SK-N-SH treated with all-trans-retinoic acid at 6 μM for 48 hours (cell line): Measurements from ENCODE around the gene SERGEF.

Source experiments
- ATAC-seq: fragments of 200-7000 bp; cut with Tn5 transposase; 3 replicates; pipeline ENCODE4 v1.9.1; 2020; ENCODE audit warnings: mild to moderate bottlenecking, moderate library complexity
- ARNTL ChIP-seq: fragments of 450-650 bp; formaldehyde crosslinking; IDR thresholded peaks from 2 replicates; pipeline ENCODE4 v1.5.0; 2020; ENCODE audit warnings: low read depth, mild to moderate bottlenecking, moderate library complexity, borderline replicate concordance
- BACH2 ChIP-seq: fragments of 250-450 bp; sonication (Bioruptor Pico); IDR thresholded peaks from 2 replicates; pipeline ENCODE4 v1.9.0; 2021; ENCODE audit warnings: mild to moderate bottlenecking, borderline replicate concordance
- CSDC2 ChIP-seq: fragments of 250-450 bp; sonication (Bioruptor Pico); IDR thresholded peaks from 2 replicates; pipeline ENCODE4 v1.5.0; 2020; ENCODE audit warnings: mild to moderate bottlenecking, moderate library complexity
- ESRRG ChIP-seq: fragments of 250-450 bp; sonication (Bioruptor Pico); IDR thresholded peaks from 2 replicates; pipeline ENCODE4 v1.6.1; 2021; ENCODE audit warnings: mild to moderate bottlenecking
- GLIS3 ChIP-seq: fragments of 250-450 bp; sonication (Bioruptor Pico); IDR thresholded peaks from 2 replicates; pipeline ENCODE4 v1.5.0; 2020; ENCODE audit warnings: mild to moderate bottlenecking, moderate library complexity
- ISL1 ChIP-seq: fragments of 250-450 bp; sonication (Bioruptor Pico); IDR thresholded peaks from 2 replicates; pipeline ENCODE4 v2.1.2; 2022; ENCODE audit warnings: mild to moderate bottlenecking, moderate library complexity
- OSR1 ChIP-seq: fragments of 250-450 bp; sonication (Bioruptor Pico); IDR thresholded peaks from 2 replicates; pipeline ENCODE4 v1.8.0; 2022; ENCODE audit warnings: moderate library complexity, mild to moderate bottlenecking, inconsistent platforms
- PPARA ChIP-seq: fragments of 250-450 bp; sonication (Bioruptor Pico); IDR thresholded peaks from 2 replicates; pipeline ENCODE4 v1.5.0; 2020; ENCODE audit warnings: mild to moderate bottlenecking, borderline replicate concordance
- RARB ChIP-seq: fragments of 250-450 bp; sonication (Bioruptor Pico); IDR thresholded peaks from 2 replicates; pipeline ENCODE4 v1.8.0; 2021; ENCODE audit warnings: mild to moderate bottlenecking, moderate library complexity
- SNAI2 ChIP-seq: fragments of 250-450 bp; sonication (Bioruptor Pico); IDR thresholded peaks from 2 replicates; pipeline ENCODE4 v1.5.0; 2020; ENCODE audit warnings: mild to moderate bottlenecking, moderate library complexity
- TCF4 ChIP-seq: fragments of 250-450 bp; sonication (Bioruptor Pico); IDR thresholded peaks from 2 replicates; pipeline ENCODE4 v1.8.0; 2021; ENCODE audit warnings: mild to moderate bottlenecking, moderate library complexity, borderline replicate concordance
- ZFP3 ChIP-seq: fragments of 250-450 bp; sonication (Bioruptor Pico); IDR thresholded peaks from 2 replicates; pipeline ENCODE4 v1.5.0; 2020; ENCODE audit warnings: mild to moderate bottlenecking, moderate library complexity
- ZFP30 ChIP-seq: fragments of 450-650 bp; formaldehyde crosslinking; IDR thresholded peaks from 2 replicates; pipeline ENCODE4 v1.5.0; 2022; ENCODE audit warnings: mild to moderate bottlenecking, moderate library complexity
- ZNF565 ChIP-seq: fragments of 450-650 bp; formaldehyde crosslinking; conservative IDR thresholded peaks from 2 replicates; pipeline ENCODE4 v1.5.0; 2020; ENCODE audit warnings: low read depth, mild to moderate bottlenecking, moderate library complexity
- ZNF70 ChIP-seq: fragments of 450-650 bp; formaldehyde crosslinking; IDR thresholded peaks from 2 replicates; pipeline ENCODE4 v1.5.0; 2020; ENCODE audit warnings: mild to moderate bottlenecking, moderate library complexity
- ZNF8 ChIP-seq: fragments of 450-650 bp; formaldehyde crosslinking; IDR thresholded peaks from 2 replicates; pipeline ENCODE4 v1.5.0; 2020; ENCODE audit warnings: mild to moderate bottlenecking, moderate library complexity
- TF ChIP-seq, protein P1 (sequence below): fragments of 250-450 bp; sonication (Bioruptor Pico); IDR thresholded peaks from 2 replicates; pipeline ENCODE4 v1.5.1; 2020; ENCODE audit warnings: low read depth, mild to moderate bottlenecking, moderate library complexity
- TF ChIP-seq, protein P2 (sequence below): fragments of 250-450 bp; sonication (Bioruptor Pico); IDR thresholded peaks from 2 replicates; pipeline ENCODE4 v1.8.0; 2020; ENCODE audit warnings: mild to moderate bottlenecking, moderate library complexity, borderline replicate concordance
- TF ChIP-seq, protein P3 (sequence below): fragments of 250-450 bp; sonication (Bioruptor Pico); IDR thresholded peaks from 2 replicates; pipeline ENCODE4 v1.8.0; 2021; ENCODE audit warnings: low read depth, mild to moderate bottlenecking, moderate library complexity, borderline replicate concordance
- TF ChIP-seq, protein P4 (sequence below): fragments of 250-450 bp; sonication (Bioruptor Pico); IDR thresholded peaks from 2 replicates; pipeline ENCODE4 v1.5.0; 2020; ENCODE audit warnings: mild to moderate bottlenecking, moderate library complexity

SERGEF gene

DNA sequence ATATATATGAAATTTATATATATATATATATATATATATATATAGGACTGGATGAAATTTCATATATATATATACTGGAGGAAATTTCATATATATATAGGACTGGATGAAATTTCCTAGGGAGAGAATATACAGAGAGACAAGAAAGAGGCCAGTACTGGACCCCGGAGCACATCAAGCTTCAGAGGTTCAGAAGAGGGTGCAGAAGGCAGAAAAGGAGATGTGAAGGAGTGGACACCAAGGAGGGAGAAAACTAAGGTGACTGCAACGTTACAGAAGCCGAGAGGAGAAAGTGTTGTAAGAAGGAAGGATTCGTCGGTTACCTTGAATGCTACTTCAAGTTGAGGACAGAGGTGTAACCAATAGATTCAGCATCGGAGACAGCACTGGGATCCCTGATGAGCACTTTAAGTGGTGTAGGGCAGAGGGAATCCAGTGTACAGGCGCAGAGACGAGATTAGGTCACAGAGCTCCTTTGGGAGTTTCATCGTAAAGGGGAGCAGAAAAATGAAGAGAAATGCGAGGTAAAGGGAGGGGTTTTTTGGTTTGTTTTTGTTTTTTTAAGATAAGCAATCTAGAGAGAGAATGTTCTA, 41.8 kb upstream of the SERGEF start (continued):
- no peak for TF ChIP-seq ARNTL (CRISPR knock-in tag)
- TF ChIP-seq, protein P1, sequence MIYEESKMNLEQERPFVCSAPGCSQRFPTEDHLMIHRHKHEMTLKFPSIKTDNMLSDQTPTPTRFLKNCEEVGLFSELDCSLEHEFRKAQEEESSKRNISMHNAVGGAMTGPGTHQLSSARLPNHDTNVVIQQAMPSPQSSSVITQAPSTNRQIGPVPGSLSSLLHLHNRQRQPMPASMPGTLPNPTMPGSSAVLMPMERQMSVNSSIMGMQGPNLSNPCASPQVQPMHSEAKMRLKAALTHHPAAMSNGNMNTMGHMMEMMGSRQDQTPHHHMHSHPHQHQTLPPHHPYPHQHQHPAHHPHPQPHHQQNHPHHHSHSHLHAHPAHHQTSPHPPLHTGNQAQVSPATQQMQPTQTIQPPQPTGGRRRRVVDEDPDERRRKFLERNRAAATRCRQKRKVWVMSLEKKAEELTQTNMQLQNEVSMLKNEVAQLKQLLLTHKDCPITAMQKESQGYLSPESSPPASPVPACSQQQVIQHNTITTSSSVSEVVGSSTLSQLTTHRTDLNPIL (CRISPR knock-in tag), result no peak
- TF ChIP-seq ZNF8 (CRISPR knock-in tag), result no peak
- no peak for TF ChIP-seq ISL1
- TF ChIP-seq, protein P2, sequence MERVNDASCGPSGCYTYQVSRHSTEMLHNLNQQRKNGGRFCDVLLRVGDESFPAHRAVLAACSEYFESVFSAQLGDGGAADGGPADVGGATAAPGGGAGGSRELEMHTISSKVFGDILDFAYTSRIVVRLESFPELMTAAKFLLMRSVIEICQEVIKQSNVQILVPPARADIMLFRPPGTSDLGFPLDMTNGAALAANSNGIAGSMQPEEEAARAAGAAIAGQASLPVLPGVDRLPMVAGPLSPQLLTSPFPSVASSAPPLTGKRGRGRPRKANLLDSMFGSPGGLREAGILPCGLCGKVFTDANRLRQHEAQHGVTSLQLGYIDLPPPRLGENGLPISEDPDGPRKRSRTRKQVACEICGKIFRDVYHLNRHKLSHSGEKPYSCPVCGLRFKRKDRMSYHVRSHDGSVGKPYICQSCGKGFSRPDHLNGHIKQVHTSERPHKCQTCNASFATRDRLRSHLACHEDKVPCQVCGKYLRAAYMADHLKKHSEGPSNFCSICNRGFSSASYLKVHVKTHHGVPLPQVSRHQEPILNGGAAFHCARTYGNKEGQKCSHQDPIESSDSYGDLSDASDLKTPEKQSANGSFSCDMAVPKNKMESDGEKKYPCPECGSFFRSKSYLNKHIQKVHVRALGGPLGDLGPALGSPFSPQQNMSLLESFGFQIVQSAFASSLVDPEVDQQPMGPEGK (CRISPR knock-in tag), result no peak
- TF ChIP-seq TCF4 (CRISPR knock-in tag), result no peak

DNA sequence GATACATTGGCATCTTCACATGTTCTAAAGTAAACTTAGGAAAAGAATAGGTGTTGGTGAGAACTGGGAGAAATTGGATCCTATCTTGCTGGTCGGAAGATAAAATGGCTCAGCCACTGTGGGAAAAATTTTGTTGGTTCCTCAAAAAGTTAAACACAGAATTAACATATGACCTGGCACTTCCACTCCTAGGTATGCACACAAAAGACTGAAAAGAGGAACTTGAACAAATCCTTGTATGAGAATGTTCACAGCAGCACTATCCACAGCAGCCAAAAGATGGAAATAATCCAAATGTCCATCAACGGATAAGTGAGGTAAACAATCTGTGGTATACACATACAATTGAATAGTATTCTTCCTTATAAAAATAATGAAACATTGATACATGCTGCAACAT, 38.0 kb upstream of the SERGEF start:
- TF ChIP-seq ZFP30 (no peak), CSDC2 (CRISPR knock-in tag) (no peak), GLIS3 (CRISPR knock-in tag) (no peak), RARB (CRISPR knock-in tag) (no peak), ISL1 (no peak), ZNF8 (CRISPR knock-in tag) (no peak), ZFP3 (CRISPR knock-in tag) (no peak), BACH2 (no peak), ESRRG (CRISPR knock-in tag) (no peak), TCF4 (CRISPR knock-in tag) (no peak), ZNF565 (CRISPR knock-in tag) (no peak)
- ATAC-seq, result no peak

DNA sequence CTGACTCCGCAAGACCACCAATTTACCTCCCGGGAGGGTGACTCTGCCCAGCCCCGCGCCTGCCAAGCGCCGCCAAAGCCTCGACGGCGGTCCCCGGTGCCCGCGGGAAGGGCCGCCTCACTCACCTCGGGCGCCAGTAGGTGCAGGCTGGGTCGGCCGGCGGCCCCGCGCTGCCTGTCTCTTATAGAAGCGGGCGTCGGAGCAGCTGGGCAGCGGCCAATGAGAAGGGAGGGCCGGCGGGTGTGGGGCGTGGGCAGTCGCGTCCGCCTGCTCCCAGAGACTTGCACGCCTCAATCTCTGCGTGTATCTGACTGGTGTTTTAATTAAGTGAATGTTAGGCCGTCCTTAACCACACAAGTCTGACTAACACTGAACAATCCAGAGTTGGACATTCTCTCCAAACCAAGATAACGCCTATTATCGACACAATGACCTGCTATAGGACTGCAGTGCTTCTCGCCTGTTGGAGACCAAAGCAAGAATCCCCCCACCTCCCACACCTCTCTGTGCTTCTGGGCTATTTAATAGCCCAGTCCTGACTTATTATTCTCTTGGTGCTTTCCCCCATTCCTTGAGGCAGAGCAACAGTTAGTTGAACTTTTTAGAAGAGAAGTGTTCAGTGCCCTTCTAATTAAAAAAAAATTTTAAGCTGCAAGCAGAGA, 33.4 kb upstream of the SERGEF start, which contains the start of gene TPH1:
TSS of gene TPH1 (minus strand) at position 154 of the 662 bp plus-strand sequence. CDS start 5,507 bp downstream, outside the sequence.
- ATAC-seq, result peak; percentile 72
- TF ChIP-seq ZFP3 (CRISPR knock-in tag) (no peak), ARNTL (CRISPR knock-in tag) (no peak)

DNA sequence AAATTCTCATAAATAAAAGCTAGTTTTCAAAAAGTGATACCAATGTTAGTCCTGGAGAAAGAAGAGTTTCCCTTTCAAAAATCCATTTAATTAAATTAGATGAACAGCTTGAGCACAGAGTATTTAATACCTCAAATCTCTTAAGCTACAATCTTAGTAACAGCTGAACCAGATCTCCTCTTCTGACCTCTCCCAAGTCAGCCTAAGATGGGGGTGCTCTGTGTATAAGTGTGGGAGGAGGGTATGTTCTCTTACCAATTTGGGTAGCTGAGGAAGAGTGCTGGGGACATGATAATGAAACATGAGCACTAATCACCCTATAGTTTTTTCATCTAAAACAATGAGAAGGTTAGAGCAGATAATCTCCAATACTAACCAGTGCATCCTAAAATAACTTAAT, 23.6 kb upstream of the SERGEF start:
- no peak for ATAC-seq
- TF ChIP-seq ISL1 (no peak), GLIS3 (CRISPR knock-in tag) (no peak), RARB (CRISPR knock-in tag) (no peak), ESRRG (CRISPR knock-in tag) (no peak)
- TF ChIP-seq, protein P2 (CRISPR knock-in tag), result no peak

DNA sequence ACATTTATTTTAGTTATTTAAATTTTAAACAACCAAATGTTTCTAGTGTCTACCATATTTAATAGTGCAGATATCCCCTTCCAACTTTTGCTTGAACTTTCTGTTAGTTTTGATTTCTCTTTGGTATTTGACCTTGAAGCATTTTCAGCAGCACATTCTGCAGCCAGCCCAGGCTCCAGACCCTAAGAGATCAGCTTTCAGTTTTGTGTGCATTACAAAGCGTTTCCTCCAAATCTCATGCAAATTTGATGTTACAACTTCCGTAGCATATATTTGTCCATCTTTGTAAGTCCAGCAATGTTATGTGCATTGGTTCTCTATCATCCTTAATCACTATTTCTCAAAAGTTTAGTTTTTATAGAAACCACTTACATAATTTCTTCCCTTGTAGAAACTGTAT, 14.6 kb upstream of the SERGEF start:
- TF ChIP-seq ESRRG (CRISPR knock-in tag) (no peak), GLIS3 (CRISPR knock-in tag) (no peak)
- no peak for ATAC-seq

DNA sequence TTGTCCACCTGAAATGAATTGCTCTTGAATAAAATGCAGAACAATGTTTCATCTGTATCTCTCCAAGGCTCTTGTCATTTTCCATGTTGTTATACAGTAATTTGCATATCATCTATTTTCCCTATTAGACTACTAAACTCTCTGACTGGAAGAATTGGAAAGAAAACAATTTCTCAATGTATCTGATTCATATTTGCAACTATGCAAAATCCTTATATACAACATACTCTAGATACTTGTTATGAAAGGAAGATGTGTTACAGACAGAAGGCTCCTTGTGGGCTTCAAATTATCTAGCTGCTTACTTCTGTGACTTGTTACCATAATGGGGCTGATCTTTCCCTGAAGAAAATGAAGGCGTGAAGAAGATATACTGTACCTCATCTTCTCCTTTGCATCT, 9.6 kb upstream of the SERGEF start:
- no peak for ATAC-seq
- TF ChIP-seq, protein P3, sequence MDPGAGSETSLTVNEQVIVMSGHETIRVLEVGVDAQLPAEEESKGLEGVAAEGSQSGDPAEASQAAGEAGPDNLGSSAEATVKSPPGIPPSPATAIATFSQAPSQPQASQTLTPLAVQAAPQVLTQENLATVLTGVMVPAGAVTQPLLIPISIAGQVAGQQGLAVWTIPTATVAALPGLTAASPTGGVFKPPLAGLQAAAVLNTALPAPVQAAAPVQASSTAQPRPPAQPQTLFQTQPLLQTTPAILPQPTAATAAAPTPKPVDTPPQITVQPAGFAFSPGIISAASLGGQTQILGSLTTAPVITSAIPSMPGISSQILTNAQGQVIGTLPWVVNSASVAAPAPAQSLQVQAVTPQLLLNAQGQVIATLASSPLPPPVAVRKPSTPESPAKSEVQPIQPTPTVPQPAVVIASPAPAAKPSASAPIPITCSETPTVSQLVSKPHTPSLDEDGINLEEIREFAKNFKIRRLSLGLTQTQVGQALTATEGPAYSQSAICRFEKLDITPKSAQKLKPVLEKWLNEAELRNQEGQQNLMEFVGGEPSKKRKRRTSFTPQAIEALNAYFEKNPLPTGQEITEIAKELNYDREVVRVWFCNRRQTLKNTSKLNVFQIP (CRISPR knock-in tag), result no peak
- TF ChIP-seq, protein P1 (CRISPR knock-in tag), result no peak
- TF ChIP-seq ZNF70 (CRISPR knock-in tag) (no peak), PPARA (CRISPR knock-in tag) (no peak), OSR1 (CRISPR knock-in tag) (no peak), SNAI2 (CRISPR knock-in tag) (no peak), ZFP3 (CRISPR knock-in tag) (no peak)
- TF ChIP-seq, protein P4, sequence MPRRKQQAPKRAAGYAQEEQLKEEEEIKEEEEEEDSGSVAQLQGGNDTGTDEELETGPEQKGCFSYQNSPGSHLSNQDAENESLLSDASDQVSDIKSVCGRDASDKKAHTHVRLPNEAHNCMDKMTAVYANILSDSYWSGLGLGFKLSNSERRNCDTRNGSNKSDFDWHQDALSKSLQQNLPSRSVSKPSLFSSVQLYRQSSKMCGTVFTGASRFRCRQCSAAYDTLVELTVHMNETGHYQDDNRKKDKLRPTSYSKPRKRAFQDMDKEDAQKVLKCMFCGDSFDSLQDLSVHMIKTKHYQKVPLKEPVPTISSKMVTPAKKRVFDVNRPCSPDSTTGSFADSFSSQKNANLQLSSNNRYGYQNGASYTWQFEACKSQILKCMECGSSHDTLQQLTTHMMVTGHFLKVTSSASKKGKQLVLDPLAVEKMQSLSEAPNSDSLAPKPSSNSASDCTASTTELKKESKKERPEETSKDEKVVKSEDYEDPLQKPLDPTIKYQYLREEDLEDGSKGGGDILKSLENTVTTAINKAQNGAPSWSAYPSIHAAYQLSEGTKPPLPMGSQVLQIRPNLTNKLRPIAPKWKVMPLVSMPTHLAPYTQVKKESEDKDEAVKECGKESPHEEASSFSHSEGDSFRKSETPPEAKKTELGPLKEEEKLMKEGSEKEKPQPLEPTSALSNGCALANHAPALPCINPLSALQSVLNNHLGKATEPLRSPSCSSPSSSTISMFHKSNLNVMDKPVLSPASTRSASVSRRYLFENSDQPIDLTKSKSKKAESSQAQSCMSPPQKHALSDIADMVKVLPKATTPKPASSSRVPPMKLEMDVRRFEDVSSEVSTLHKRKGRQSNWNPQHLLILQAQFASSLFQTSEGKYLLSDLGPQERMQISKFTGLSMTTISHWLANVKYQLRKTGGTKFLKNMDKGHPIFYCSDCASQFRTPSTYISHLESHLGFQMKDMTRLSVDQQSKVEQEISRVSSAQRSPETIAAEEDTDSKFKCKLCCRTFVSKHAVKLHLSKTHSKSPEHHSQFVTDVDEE (CRISPR knock-in tag), result no peak
